HG02973 (cell line): ENCODE results near the gene ZNF598.
A peak's percentile ranks its signal among the peaks of the same experiment; 100 is the strongest.

ENCODE experiments used
- ATAC-seq: cut with Tn5 transposase; IDR thresholded peaks from one replicate; pipeline ENCODE4 v1.9.1; 2021; ENCODE audit warnings: moderate library complexity; ENCODE audit not compliant: unreplicated experiment

The ZNF598 gene

GRCh38 chr16:2008009-2008526, 1.6 kb downstream of the ZNF598 start:
- no peak for ATAC-seq

GRCh38 chr16:2007081-2007836, 2.4 kb downstream of the ZNF598 start:
- no peak for ATAC-seq

GRCh38 chr16:2006317-2006716, 3.3 kb downstream of the ZNF598 start:
- no peak for ATAC-seq

GRCh38 chr16:2005646-2006045, 4.0 kb downstream of the ZNF598 start:
- no peak for ATAC-seq

GRCh38 chr16:2004795-2005517, 4.7 kb downstream of the ZNF598 start:
- ATAC-seq: no peak

- ATAC-seq: peak; percentile 43
Measured at GRCh38 chr16:2003827-2004641, 5.6 kb downstream of the ZNF598 start.

GRCh38 chr16:2003231-2003826, 6.3 kb downstream of the ZNF598 start:
- ATAC-seq: no peak

- ATAC-seq: no peak
Measured at GRCh38 chr16:2002406-2003230, 7.0 kb downstream of the ZNF598 start.

GRCh38 chr16:2001456-2002355, 7.9 kb downstream of the ZNF598 start:
- ATAC-seq: no peak

GRCh38 chr16:2001035-2001434, 8.6 kb downstream of the ZNF598 start:
- no peak for ATAC-seq

GRCh38 chr16:1999866-2000514, 9.6 kb downstream of the ZNF598 start:
- no peak for ATAC-seq

GRCh38 chr16:1998852-1999801, 10.5 kb downstream of the ZNF598 start:
- ATAC-seq: no peak

GRCh38 chr16:1998360-1998835, 11.2 kb downstream of the ZNF598 start:
- ATAC-seq: no peak

GRCh38 chr16:1997494-1998359, 11.9 kb downstream of the ZNF598 start:
- ATAC-seq: no peak

- no peak for ATAC-seq
Measured at GRCh38 chr16:1993731-1994131, 15.9 kb downstream of the ZNF598 start.

GRCh38 chr16:1992704-1993317, 16.8 kb downstream of the ZNF598 start:
- no peak for ATAC-seq
